ENCODE results near the gene AMZ2.

AMZ2 gene

DNA sequence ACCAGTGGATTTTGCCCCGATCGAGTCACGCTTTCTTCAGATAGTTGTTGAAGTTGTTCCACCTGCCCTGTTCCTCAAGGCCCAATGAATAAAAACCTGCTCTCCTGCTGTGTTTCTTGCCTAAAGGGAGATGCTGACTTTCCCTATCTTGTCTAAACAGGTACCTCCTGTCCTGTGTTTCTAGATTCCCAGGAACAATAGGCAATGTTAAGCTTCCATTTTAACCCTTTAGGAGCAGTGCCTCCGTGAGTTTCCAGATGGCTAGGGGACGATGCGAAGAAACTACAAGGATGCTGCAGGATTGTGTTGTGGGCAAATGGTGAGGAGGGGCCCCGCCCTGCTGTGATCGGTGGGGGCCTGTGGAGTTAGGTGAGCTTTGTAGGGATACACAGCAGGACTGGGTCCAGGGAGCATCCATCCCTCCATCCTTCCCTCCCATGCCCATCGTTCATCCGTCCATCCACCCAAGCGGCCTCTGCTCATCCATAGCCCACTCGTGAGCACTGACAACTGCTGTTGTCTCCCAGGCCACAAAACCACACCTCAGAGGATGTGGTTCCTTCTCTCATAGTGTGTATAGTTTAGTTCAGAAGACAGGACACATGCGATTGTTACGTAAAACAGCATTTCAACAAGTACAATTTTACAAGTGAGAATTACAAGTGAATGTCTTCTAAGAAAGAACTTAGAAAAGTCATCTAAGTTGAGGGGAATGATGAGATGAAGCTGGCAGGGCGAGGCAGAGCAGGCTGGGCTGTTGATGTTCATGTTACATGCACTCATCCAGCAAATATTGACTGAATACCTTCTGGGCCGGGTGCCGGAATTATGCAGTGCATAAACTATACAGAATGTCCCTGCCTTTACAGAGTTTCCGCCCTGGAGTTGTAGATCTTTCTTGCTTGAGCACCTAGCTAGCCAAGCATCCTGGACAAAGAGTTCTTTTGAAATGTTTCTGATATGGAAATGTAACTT is 48.7 kb downstream of the AMZ2 start:
- no peaks in the 10 kb centered on the region for H3K36me3 ChIP-seq (ENCODE audit: control insufficient read depth in 2 of 2, insufficient read depth in 2 of 2, low read length in 2 of 2)
- H3K27me3 ChIP-seq (ENCODE audit: control insufficient read depth in 2 of 2, insufficient read depth in 2 of 2, low read length in 2 of 2) = peaks cover 11 to 16% of the 10 kb centered on the region in 2 donors
- H3K27ac ChIP-seq (ENCODE audit: low read depth in 2 of 2, low read length in 2 of 2) = peak overlapping the region in 1 of 2 donors; percentile 68
- peaks cover 6 to 13% of the 10 kb centered on the region in 2 donors for H3K4me1 ChIP-seq (ENCODE audit: control insufficient read depth in 2 of 2, insufficient read depth in 2 of 2, low read length in 2 of 2)
- no peak overlapping the region for H3K4me3 ChIP-seq (ENCODE audit: low read length in 2 of 2)
- no peak overlapping the region for H3K9ac ChIP-seq (ENCODE audit: low read depth in 1 of 2, low read length in 2 of 2)
- no peaks in the 10 kb centered on the region for H3K9me3 ChIP-seq (ENCODE audit: control insufficient read depth in 2 of 2, low read length in 2 of 2)

DNA sequence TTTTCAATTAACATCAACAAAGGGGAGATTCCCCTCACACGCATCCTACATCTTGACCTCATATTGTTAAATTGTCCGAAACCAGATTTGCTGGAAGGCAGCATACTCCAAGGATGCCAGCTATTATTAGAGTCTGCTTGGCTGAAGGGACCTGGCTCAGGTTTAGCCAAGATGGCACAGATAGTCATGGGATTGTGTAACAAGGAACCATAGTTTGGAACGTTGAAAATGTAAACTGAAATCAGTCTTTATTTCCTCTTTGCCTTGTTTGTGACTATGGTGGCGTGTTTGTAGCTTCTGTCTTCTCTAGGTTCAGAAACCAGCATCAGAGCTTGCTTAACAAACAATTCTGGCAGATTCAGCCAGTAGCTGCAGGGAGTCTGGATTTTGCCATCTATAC is 49.4 kb downstream of the AMZ2 start:
- Histone ChIP-seq H3K9me3 (ENCODE audit: control insufficient read depth in 2 of 2, low read length in 2 of 2) (no peaks in the 10 kb centered on the region), H3K27me3 (ENCODE audit: control insufficient read depth in 2 of 2, insufficient read depth in 2 of 2, low read length in 2 of 2) (peaks cover 9 to 16% of the 10 kb centered on the region in 2 donors), H3K27ac (ENCODE audit: low read depth in 2 of 2, low read length in 2 of 2) (peak overlapping the region; percentile 36 to 68), H3K36me3 (ENCODE audit: control insufficient read depth in 2 of 2, insufficient read depth in 2 of 2, low read length in 2 of 2) (no peaks in the 10 kb centered on the region), H3K9ac (ENCODE audit: low read depth in 1 of 2, low read length in 2 of 2) (no peak overlapping the region), H3K4me1 (ENCODE audit: control insufficient read depth in 2 of 2, insufficient read depth in 2 of 2, low read length in 2 of 2) (peaks cover 3 to 8% of the 10 kb centered on the region in 2 donors), H3K4me3 (ENCODE audit: low read length in 2 of 2) (no peak overlapping the region)

DNA sequence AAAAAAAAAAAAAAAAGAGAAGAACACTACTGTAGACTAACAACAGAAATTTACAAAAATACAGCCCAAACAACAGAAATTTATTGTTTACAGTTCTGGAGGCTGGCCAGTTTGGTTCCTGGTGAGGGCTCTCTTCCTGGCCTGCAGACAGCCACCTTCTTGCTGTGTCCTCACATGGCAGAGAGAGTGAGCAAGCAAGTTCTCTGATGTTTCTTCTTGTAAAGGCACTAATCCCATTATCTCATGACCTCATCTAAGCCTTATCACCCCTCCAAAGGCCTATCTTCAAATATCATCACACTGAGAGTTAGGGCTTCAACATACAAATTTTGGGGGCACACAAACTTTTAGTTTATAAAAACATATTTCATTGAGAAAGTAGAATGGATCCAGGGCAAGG is 50.8 kb downstream of the AMZ2 start:
- Histone ChIP-seq H3K27me3 (ENCODE audit: control insufficient read depth in 2 of 2, insufficient read depth in 2 of 2, low read length in 2 of 2) (peaks cover 2 to 8% of the 10 kb centered on the region in 2 donors), H3K27ac (ENCODE audit: low read depth in 2 of 2, low read length in 2 of 2) (no peak overlapping the region), H3K36me3 (ENCODE audit: control insufficient read depth in 2 of 2, insufficient read depth in 2 of 2, low read length in 2 of 2) (no peaks in the 10 kb centered on the region), H3K9me3 (ENCODE audit: control insufficient read depth in 2 of 2, low read length in 2 of 2) (no peaks in the 10 kb centered on the region), H3K4me1 (ENCODE audit: control insufficient read depth in 2 of 2, insufficient read depth in 2 of 2, low read length in 2 of 2) (peaks cover 0 to 4% of the 10 kb centered on the region in 2 donors), H3K9ac (ENCODE audit: low read depth in 1 of 2, low read length in 2 of 2) (no peak overlapping the region), H3K4me3 (ENCODE audit: low read length in 2 of 2) (no peak overlapping the region)

DNA sequence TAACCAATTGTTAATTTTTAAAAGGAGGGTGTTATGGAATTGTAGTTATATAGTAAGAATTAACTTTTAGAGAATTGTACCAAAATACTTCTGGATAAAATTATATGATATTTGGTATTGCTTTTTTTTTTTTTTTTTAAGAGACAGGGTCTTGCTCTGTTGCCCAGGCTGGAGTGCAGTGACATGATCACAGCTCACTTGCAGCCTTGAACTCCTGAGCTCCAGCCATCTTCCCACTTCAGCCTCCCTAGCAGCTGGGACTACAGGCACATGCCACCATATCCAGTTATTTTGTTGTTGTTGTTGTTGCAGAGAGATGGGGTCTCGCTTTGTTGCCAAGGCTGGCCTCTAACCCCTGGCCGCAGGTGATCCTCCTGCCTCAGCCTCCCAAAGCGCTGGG is 52.0 kb downstream of the AMZ2 start:
- Histone ChIP-seq H3K27ac (ENCODE audit: low read depth in 2 of 2, low read length in 2 of 2) (no peak overlapping the region), H3K36me3 (ENCODE audit: control insufficient read depth in 2 of 2, insufficient read depth in 2 of 2, low read length in 2 of 2) (no peaks in the 10 kb centered on the region), H3K9ac (ENCODE audit: low read depth in 1 of 2, low read length in 2 of 2) (no peak overlapping the region), H3K27me3 (ENCODE audit: control insufficient read depth in 2 of 2, insufficient read depth in 2 of 2, low read length in 2 of 2) (peaks cover 0 to 4% of the 10 kb centered on the region in 2 donors), H3K4me3 (ENCODE audit: low read length in 2 of 2) (no peak overlapping the region), H3K9me3 (ENCODE audit: control insufficient read depth in 2 of 2, low read length in 2 of 2) (no peaks in the 10 kb centered on the region), H3K4me1 (ENCODE audit: control insufficient read depth in 2 of 2, insufficient read depth in 2 of 2, low read length in 2 of 2) (peaks cover 0 to 4% of the 10 kb centered on the region in 2 donors)

DNA sequence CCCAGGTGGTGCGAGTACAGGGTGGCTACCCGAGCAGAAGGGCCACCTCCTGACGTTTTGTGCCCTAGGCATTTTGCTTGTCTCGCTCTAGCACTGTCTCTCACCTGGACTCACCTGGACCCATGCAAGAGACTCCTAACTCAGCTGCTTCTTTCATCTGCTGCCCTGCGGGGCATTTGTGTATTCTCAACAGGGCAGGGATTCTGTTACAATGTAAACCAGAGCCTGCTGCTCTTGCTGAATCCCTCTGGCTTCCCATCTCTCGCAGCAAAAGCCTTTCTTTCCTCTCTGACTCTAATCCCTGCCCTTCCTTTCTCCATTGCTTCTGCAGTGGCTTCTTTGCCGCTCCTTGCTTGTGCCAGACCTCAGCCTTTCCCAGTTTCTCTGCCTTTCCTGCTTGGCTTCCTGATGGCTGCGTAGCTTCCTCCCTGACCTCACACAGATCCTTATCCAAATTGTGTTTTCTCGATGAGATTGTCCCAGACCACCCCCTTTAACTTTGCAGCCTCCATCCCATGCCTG is 53.7 kb downstream of the AMZ2 start:
- Histone ChIP-seq H3K4me3 (ENCODE audit: low read length in 2 of 2) (no peak overlapping the region), H3K9ac (ENCODE audit: low read depth in 1 of 2, low read length in 2 of 2) (no peak overlapping the region), H3K9me3 (ENCODE audit: control insufficient read depth in 2 of 2, low read length in 2 of 2) (no peaks in the 10 kb centered on the region), H3K36me3 (ENCODE audit: control insufficient read depth in 2 of 2, insufficient read depth in 2 of 2, low read length in 2 of 2) (no peaks in the 10 kb centered on the region), H3K27me3 (ENCODE audit: control insufficient read depth in 2 of 2, insufficient read depth in 2 of 2, low read length in 2 of 2) (no peaks in the 10 kb centered on the region), H3K27ac (ENCODE audit: low read depth in 2 of 2, low read length in 2 of 2) (no peak overlapping the region), H3K4me1 (ENCODE audit: control insufficient read depth in 2 of 2, insufficient read depth in 2 of 2, low read length in 2 of 2) (peaks cover 0 to 4% of the 10 kb centered on the region in 2 donors)

DNA sequence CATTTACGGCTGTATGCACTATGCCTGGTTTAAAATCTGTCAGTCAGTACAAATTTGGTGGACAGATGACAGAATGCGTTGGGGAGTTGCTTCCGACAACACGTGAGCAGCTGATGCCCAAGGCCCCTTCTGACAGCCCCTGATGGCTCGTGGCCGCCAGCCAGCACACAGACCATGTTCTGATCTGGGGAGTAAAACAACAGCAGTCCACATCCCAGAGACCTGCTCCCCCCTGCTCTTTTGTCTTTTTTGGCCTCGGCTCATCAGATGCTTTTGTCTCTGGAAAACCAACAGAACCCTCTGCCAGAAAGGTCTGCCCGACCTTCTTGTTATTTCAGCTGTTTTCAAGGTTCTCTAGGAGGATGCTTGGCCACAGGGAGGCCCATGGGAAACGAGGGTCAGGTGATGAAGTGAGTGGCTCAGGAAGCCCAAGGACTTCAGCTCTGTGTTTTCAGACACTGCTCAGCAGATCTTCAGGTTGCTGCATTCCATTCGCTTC is 54.3 kb downstream of the AMZ2 start:
- Histone ChIP-seq H3K27me3 (ENCODE audit: control insufficient read depth in 2 of 2, insufficient read depth in 2 of 2, low read length in 2 of 2) (no peaks in the 10 kb centered on the region), H3K4me3 (ENCODE audit: low read length in 2 of 2) (no peak overlapping the region), H3K9ac (ENCODE audit: low read depth in 1 of 2, low read length in 2 of 2) (no peak overlapping the region), H3K36me3 (ENCODE audit: control insufficient read depth in 2 of 2, insufficient read depth in 2 of 2, low read length in 2 of 2) (no peaks in the 10 kb centered on the region), H3K9me3 (ENCODE audit: control insufficient read depth in 2 of 2, low read length in 2 of 2) (no peaks in the 10 kb centered on the region), H3K4me1 (ENCODE audit: control insufficient read depth in 2 of 2, insufficient read depth in 2 of 2, low read length in 2 of 2) (no peaks in the 10 kb centered on the region), H3K27ac (ENCODE audit: low read depth in 2 of 2, low read length in 2 of 2) (no peak overlapping the region)

DNA sequence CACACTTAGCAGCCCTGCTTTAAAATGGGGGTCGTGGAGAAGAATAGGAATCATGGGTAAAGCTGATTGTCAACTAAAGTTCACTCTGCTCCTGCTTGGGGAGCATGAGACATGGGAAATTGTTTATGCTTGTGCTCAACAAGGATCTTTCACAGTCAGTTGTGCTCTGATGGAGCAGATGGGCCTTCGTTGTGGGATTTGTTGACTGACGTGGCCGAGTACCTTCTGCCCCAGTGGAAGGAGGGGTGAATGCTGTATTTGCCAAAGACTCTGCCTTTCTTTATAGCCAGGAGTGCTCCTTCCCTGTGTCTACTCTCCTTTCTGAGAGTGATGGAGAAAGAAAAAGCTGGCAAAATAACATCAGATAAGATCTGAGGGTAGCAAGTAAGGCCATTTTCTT is 54.8 kb downstream of the AMZ2 start:
- H3K4me3 ChIP-seq (ENCODE audit: low read length in 2 of 2) = no peak overlapping the region
- H3K27me3 ChIP-seq (ENCODE audit: control insufficient read depth in 2 of 2, insufficient read depth in 2 of 2, low read length in 2 of 2) = no peaks in the 10 kb centered on the region
- H3K9me3 ChIP-seq (ENCODE audit: control insufficient read depth in 2 of 2, low read length in 2 of 2) = no peaks in the 10 kb centered on the region
- no peak overlapping the region for H3K27ac ChIP-seq (ENCODE audit: low read depth in 2 of 2, low read length in 2 of 2)
- H3K36me3 ChIP-seq (ENCODE audit: control insufficient read depth in 2 of 2, insufficient read depth in 2 of 2, low read length in 2 of 2) = no peaks in the 10 kb centered on the region
- no peaks in the 10 kb centered on the region for H3K4me1 ChIP-seq (ENCODE audit: control insufficient read depth in 2 of 2, insufficient read depth in 2 of 2, low read length in 2 of 2)
- H3K9ac ChIP-seq (ENCODE audit: low read depth in 1 of 2, low read length in 2 of 2) = no peak overlapping the region

DNA sequence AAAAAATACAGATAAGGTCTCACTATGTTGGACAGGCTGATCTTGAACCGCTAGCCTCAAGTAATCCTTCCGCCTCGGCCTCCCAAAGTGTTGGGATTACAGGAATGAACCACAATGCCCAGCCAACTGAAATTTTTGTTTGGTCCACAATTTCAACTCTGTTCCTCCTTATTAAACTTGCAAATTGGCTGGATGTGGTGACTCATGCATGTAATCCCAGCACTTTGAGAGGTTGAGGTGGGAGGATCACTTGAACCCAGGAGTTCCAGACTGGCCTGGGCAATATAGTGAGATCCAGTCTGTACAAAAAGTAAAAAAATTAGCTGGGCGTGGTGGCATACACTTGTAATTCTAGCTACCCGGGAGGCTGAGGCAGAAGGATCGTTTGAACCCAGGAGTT is 56.9 kb downstream of the AMZ2 start:
- Histone ChIP-seq H3K27me3 (ENCODE audit: control insufficient read depth in 2 of 2, insufficient read depth in 2 of 2, low read length in 2 of 2) (no peaks in the 10 kb centered on the region), H3K9ac (ENCODE audit: low read depth in 1 of 2, low read length in 2 of 2) (no peak overlapping the region), H3K4me3 (ENCODE audit: low read length in 2 of 2) (no peak overlapping the region), H3K36me3 (ENCODE audit: control insufficient read depth in 2 of 2, insufficient read depth in 2 of 2, low read length in 2 of 2) (no peaks in the 10 kb centered on the region), H3K4me1 (ENCODE audit: control insufficient read depth in 2 of 2, insufficient read depth in 2 of 2, low read length in 2 of 2) (no peaks in the 10 kb centered on the region), H3K27ac (ENCODE audit: low read depth in 2 of 2, low read length in 2 of 2) (no peak overlapping the region), H3K9me3 (ENCODE audit: control insufficient read depth in 2 of 2, low read length in 2 of 2) (no peaks in the 10 kb centered on the region)

DNA sequence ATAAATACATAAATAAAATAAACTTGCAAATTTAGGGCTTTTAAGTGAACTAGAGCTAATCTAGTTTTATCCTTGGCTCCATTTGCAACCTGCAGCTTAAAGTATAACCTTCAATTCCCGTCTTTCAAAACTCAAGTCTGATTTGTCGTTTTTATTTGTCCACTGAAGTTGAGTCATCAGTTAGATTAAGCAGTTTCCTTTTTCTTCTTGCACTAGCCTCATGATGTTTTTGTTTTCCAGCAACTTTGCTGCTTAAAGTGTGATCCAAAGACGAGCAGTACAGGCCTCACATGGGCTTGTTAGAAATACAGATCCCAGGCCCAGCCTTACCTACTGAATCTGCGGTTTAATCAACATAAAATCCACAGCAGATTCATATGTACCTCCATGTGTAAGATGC is 57.3 kb downstream of the AMZ2 start:
- Histone ChIP-seq H3K9ac (ENCODE audit: low read depth in 1 of 2, low read length in 2 of 2) (no peak overlapping the region), H3K4me1 (ENCODE audit: control insufficient read depth in 2 of 2, insufficient read depth in 2 of 2, low read length in 2 of 2) (no peaks in the 10 kb centered on the region), H3K4me3 (ENCODE audit: low read length in 2 of 2) (no peak overlapping the region), H3K36me3 (ENCODE audit: control insufficient read depth in 2 of 2, insufficient read depth in 2 of 2, low read length in 2 of 2) (no peaks in the 10 kb centered on the region), H3K9me3 (ENCODE audit: control insufficient read depth in 2 of 2, low read length in 2 of 2) (no peaks in the 10 kb centered on the region), H3K27ac (ENCODE audit: low read depth in 2 of 2, low read length in 2 of 2) (no peak overlapping the region), H3K27me3 (ENCODE audit: control insufficient read depth in 2 of 2, insufficient read depth in 2 of 2, low read length in 2 of 2) (no peaks in the 10 kb centered on the region)
